Endothelial cell of umbilical vein (primary cell): Measurements from ENCODE around the gene GPR25. TPM values are rescaled to one million over a fixed set of nuclear protein-coding genes. Genes with fewer than 3 reads are reported as not detected.

Experiments used
- BruUV-seq: library from RNA; stranded (reverse); fragments of 400-500 nt; replicated peaks from 2 replicates; lab custom pipeline; 2021; lab: Mats Ljungman, UMichigan
- CTCF ChIA-PET: fragments of 300-600, 350-600 bp; sonication (Branson Sonifier 250); formaldehyde crosslinking; loops from one replicate; lab custom pipeline; 2021; ENCODE audit warnings: antibody characterized with exemption, inconsistent platforms; lab: Charles Lee
- POLR2A ChIA-PET: fragments of 300-600, 350-600 bp; sonication (Branson Sonifier 250); formaldehyde crosslinking; loops from one replicate; lab custom pipeline; 2021; ENCODE audit warnings: antibody characterized with exemption, inconsistent platforms; lab: Charles Lee
- DNase-seq: peaks from one replicate; pipeline ENCODE4 v3.0.0-alpha.2; 2011; ENCODE audit warnings: low read depth, low spot score
- FAIRE-seq: peaks from 2 replicates; lab custom pipeline; 2011; peaks lifted over from hg19 to GRCh38; lab: Jason Lieb, UNC
- H2AFZ ChIP-seq: 2 replicates; pipeline ENCODE4 v1.6.0; 2012; ENCODE audit warnings: low read depth, low read length, control low read depth, inconsistent platforms
- H3K27ac ChIP-seq: 2 replicates; pipeline ENCODE4 v1.5.1; 2011; ENCODE audit warnings: low read depth, mild to moderate bottlenecking, control low read depth, low read length, moderate library complexity; ENCODE audit not compliant: insufficient read depth
- H3K27me3 ChIP-seq, 2 experiments: 2 replicates each; pipeline versions ENCODE4 v1.6.0 to v1.6.1; 2011; ENCODE audit warnings: low read length in 2 of 2, mixed read lengths in 1 of 2; ENCODE audit not compliant: control insufficient read depth in 2 of 2, insufficient read depth in 2 of 2
- H3K36me3 ChIP-seq, 2 experiments: 2 replicates in 1 of 2; 3 replicates in 1 of 2; pipeline ENCODE4 v1.5.1; 2011; ENCODE audit warnings: low read length in 2 of 2, mild to moderate bottlenecking in 1 of 2, moderate library complexity in 1 of 2; ENCODE audit not compliant: control insufficient read depth in 2 of 2, insufficient read depth in 2 of 2; ENCODE audit errors: extremely low read depth in 1 of 2
- H3K4me1 ChIP-seq: 3 replicates; pipeline ENCODE4 v1.5.1; 2011; ENCODE audit warnings: mild to moderate bottlenecking, low read length; ENCODE audit not compliant: control insufficient read depth, insufficient read depth; ENCODE audit errors: extremely low read depth
- H3K4me2 ChIP-seq: 2 replicates; pipeline ENCODE4 v1.6.1; 2011; ENCODE audit warnings: low read length, control low read depth, mixed read lengths; ENCODE audit not compliant: insufficient read depth
- H3K4me3 ChIP-seq, 3 experiments: fragments of 200-600 bp in 1 of 3; sonication (generic), shearing (Covaris generic) in 1 of 3; replicated peaks in 1 of 3; 2 replicates each; pipeline ENCODE4 v1.5.1; 2011 to 2016; ENCODE audit warnings: control low read depth in 3 of 3, low read length in 3 of 3, mild to moderate bottlenecking in 2 of 3, inconsistent platforms in 1 of 3, low read depth in 1 of 3, moderate library complexity in 1 of 3; ENCODE audit not compliant: insufficient read depth in 1 of 3
- H3K79me2 ChIP-seq: 2 replicates; pipeline ENCODE4 v1.6.0; 2012; ENCODE audit warnings: low read length, inconsistent platforms; ENCODE audit not compliant: control insufficient read depth, insufficient read depth
- H3K9ac ChIP-seq: replicated peaks from 2 replicates; pipeline ENCODE3; 2011; ENCODE audit warnings: low read length, control low read depth; ENCODE audit not compliant: insufficient read depth; ENCODE audit errors: extremely low read depth
- H3K9me1 ChIP-seq: replicated peaks from 3 replicates; pipeline ENCODE4 v1.6.0; 2011; ENCODE audit warnings: mild to moderate bottlenecking, low read length; ENCODE audit not compliant: control insufficient read depth, insufficient read depth; ENCODE audit errors: extremely low read depth
- H3K9me3 ChIP-seq: replicated peaks from 2 replicates; pipeline ENCODE4 v1.5.1; 2012; ENCODE audit warnings: low read length, inconsistent platforms; ENCODE audit not compliant: control insufficient read depth, insufficient read depth
- H4K20me1 ChIP-seq: replicated peaks from 2 replicates; pipeline ENCODE3; 2011; ENCODE audit warnings: mild to moderate bottlenecking, low read length; ENCODE audit not compliant: control insufficient read depth, insufficient read depth; ENCODE audit errors: extremely low read depth
- EZH2 ChIP-seq: IDR thresholded peaks from 2 replicates; pipeline ENCODE4 v1.6.1; 2012; ENCODE audit warnings: borderline replicate concordance, low read depth, mild to moderate bottlenecking, moderate library complexity, low read length, inconsistent platforms; ENCODE audit not compliant: severe bottlenecking
- FOS ChIP-seq: IDR thresholded peaks from 2 replicates; pipeline ENCODE4 v1.6.1; 2011; ENCODE audit warnings: mild to moderate bottlenecking, low read length, moderate library complexity, borderline replicate concordance; ENCODE audit not compliant: insufficient read depth
- GATA2 ChIP-seq: IDR thresholded peaks from 2 replicates; pipeline ENCODE4 v1.7.0; 2011; ENCODE audit warnings: low read depth, mild to moderate bottlenecking, moderate library complexity, mixed read lengths, low read length; ENCODE audit not compliant: insufficient read length, insufficient read depth
- JUN ChIP-seq: IDR thresholded peaks from 2 replicates; pipeline ENCODE4 v1.6.1; 2011; ENCODE audit warnings: borderline replicate concordance, low read depth; ENCODE audit not compliant: insufficient read length, insufficient read depth
- MYC ChIP-seq: IDR thresholded peaks from one replicate; pipeline ENCODE4 v1.6.1; 2011; ENCODE audit warnings: mild to moderate bottlenecking, low read depth, low read length
- POLR2A ChIP-seq: IDR thresholded peaks from 2 replicates; pipeline ENCODE4 v1.6.1; 2012; ENCODE audit warnings: low read depth, mild to moderate bottlenecking, control low read depth, low read length
- POLR2AphosphoS5 ChIP-seq: IDR thresholded peaks from 2 replicates; pipeline ENCODE4 v1.6.1; 2012; ENCODE audit warnings: low read depth, mild to moderate bottlenecking, control low read depth, low read length, moderate library complexity; ENCODE audit not compliant: insufficient read depth
- dilution Hi-C: fragments of 300-500 bp; cut with MboI; formaldehyde crosslinking; loops from one replicate; pipeline ENCODE4 v1.15.0; 2019; ENCODE audit warnings: low sequenced_read_pairs; ENCODE audit not compliant: extremely low pct_ligation_motif_present
- intact Hi-C: fragments of 100-400 bp; cut with micrococcal nuclease; formaldehyde crosslinking; loops from one replicate; pipeline ENCODE4 v1.10.0; 2022
- polyA plus RNA-seq, 4 experiments: library from polyadenylated mRNA; depleted of rRNA in 3 of 4; stranded (reverse) in 3 of 4; unstranded in 1 of 4; fragments of >200 nt; gene quantifications; 2 replicates each; pipeline versions ENCODE4 v1.2.1 to v1.2.3, GENCODE V29; 2011 to 2012; ENCODE audit warnings: missing spikeins in 1 of 4
- total RNA-seq: library from RNA; stranded (reverse); gene quantifications from 2 replicates; pipeline ENCODE4 v1.2.3, GENCODE V29; 2021
- TF ChIP-seq, protein P1 (sequence below), 2 donors: IDR thresholded peaks; 1 replicate in 1 of 2; 2 replicates in 1 of 2; pipeline ENCODE4 v1.5.1; 2011; ENCODE audit warnings: low read length in 2 of 2, mild to moderate bottlenecking in 2 of 2, moderate library complexity in 2 of 2, control low read depth in 1 of 2, inconsistent platforms in 1 of 2, low read depth in 1 of 2; ENCODE audit not compliant: insufficient read depth in 1 of 2; ENCODE audit errors: extremely low read depth in 1 of 2
- TF ChIP-seq, protein P2 (sequence below): IDR thresholded peaks from 2 replicates; pipeline ENCODE4 v1.6.1; 2011; ENCODE audit not compliant: insufficient read depth, insufficient read length

The GPR25 gene
- total and polyA plus RNA-seq, 2 donors (not counting 3 experiments of a cell fraction or from before 2014, with no cell fraction given): not detected

GRCh38 chr1:200907611-200908097 lies 34.9 kb downstream of the GPR25 start:
- Histone ChIP-seq H3K27ac (no peak overlapping the region), H4K20me1 (no peaks in the 10 kb centered on the region), H2AFZ (no peak overlapping the region), H3K79me2 (no peaks in the 10 kb centered on the region), H3K9ac (no peak overlapping the region), H3K36me3 (no peaks in the 10 kb centered on the region), H3K4me2 (no peak overlapping the region), H3K4me3 (no peak overlapping the region), H3K4me1 (no peaks in the 10 kb centered on the region), H3K27me3 (peaks cover 0 to 3% of the 10 kb centered on the region in 2 experiments), H3K9me3 (no peaks in the 10 kb centered on the region), H3K9me1 (no peaks in the 10 kb centered on the region)
- no peak for FAIRE-seq
- no peak for TF ChIP-seq FOS
- TF ChIP-seq JUN: no peak
- no peak for TF ChIP-seq GATA2
- TF ChIP-seq POLR2AphosphoS5: no peak
- TF ChIP-seq EZH2: no peak
- no peak for TF ChIP-seq MYC
- TF ChIP-seq POLR2A: no peak
- TF ChIP-seq, protein P1, sequence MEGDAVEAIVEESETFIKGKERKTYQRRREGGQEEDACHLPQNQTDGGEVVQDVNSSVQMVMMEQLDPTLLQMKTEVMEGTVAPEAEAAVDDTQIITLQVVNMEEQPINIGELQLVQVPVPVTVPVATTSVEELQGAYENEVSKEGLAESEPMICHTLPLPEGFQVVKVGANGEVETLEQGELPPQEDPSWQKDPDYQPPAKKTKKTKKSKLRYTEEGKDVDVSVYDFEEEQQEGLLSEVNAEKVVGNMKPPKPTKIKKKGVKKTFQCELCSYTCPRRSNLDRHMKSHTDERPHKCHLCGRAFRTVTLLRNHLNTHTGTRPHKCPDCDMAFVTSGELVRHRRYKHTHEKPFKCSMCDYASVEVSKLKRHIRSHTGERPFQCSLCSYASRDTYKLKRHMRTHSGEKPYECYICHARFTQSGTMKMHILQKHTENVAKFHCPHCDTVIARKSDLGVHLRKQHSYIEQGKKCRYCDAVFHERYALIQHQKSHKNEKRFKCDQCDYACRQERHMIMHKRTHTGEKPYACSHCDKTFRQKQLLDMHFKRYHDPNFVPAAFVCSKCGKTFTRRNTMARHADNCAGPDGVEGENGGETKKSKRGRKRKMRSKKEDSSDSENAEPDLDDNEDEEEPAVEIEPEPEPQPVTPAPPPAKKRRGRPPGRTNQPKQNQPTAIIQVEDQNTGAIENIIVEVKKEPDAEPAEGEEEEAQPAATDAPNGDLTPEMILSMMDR (IDR thresholded peaks at IDR 0.05; ENCODE audit: extremely low read depth in 1 of 2, insufficient read depth in 1 of 2, low read depth in 1 of 2, low read length in 2 of 2): no peak
- TF ChIP-seq, protein P2, sequence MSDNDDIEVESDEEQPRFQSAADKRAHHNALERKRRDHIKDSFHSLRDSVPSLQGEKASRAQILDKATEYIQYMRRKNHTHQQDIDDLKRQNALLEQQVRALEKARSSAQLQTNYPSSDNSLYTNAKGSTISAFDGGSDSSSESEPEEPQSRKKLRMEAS: no peak
- CTCF ChIA-PET: no interaction called here
- DNase-seq: no peak
- dilution Hi-C loops (no loop called here), intact Hi-C loops (no loop called here)
- no TSS peak for BruUV-seq
- POLR2A ChIA-PET: no interaction called here
